H1 (cell line): ENCODE measurements around the gene PCIF1. TPM values are rescaled to one million over a fixed set of nuclear protein-coding genes. Genes with fewer than 3 reads are reported as not detected.
A peak's percentile ranks its signal among the peaks of the same experiment; 100 is the strongest.

Experiments used
- CTCF ChIA-PET: fragments of 300-600 bp; sonication (Branson Sonifier 250); formaldehyde crosslinking; loops from one replicate; lab custom pipeline; 2021; ENCODE audit not compliant: partially characterized antibody; lab: Charles Lee
- POLR2A ChIA-PET: fragments of 300-600 bp; sonication (Branson Sonifier 250); formaldehyde crosslinking; loops from one replicate; lab custom pipeline; 2021; ENCODE audit warnings: inconsistent platforms; ENCODE audit not compliant: partially characterized antibody; lab: Charles Lee
- DNase-seq, 2 experiments: peaks; one replicate each; pipeline versions ENCODE4 v3.0.0 to v3.0.0-alpha.2; 2010 to 2022; ENCODE audit warnings: low spot score in 2 of 2, low read depth in 1 of 2, mixed read lengths in 1 of 2
- FAIRE-seq: peaks from 2 replicates; lab custom pipeline; 2011; peaks lifted over from hg19 to GRCh38; lab: Jason Lieb, UNC
- H2AFZ ChIP-seq: 2 replicates; pipeline ENCODE4 v1.8.1; 2012; ENCODE audit warnings: low read length, inconsistent platforms
- H2AK5ac ChIP-seq: 2 replicates; pipeline ENCODE4 v1.6.1; 2013; ENCODE audit warnings: low read depth, low read length
- H2BK120ac ChIP-seq: replicated peaks from 2 replicates; pipeline ENCODE3; 2013; ENCODE audit warnings: low read depth, low read length, inconsistent platforms
- H2BK12ac ChIP-seq: 2 replicates; pipeline ENCODE4 v1.6.1; 2013; ENCODE audit warnings: low read depth, low read length
- H2BK15ac ChIP-seq: 2 replicates; pipeline ENCODE4 v1.6.1; 2013; ENCODE audit warnings: low read length
- H2BK20ac ChIP-seq: 2 replicates; pipeline ENCODE4 v1.6.1; 2013; ENCODE audit warnings: low read length
- H2BK5ac ChIP-seq: 2 replicates; pipeline ENCODE4 v1.6.1; 2013; ENCODE audit warnings: low read depth, low read length
- H3K14ac ChIP-seq: 2 replicates; pipeline ENCODE4 v1.6.1; 2013; ENCODE audit warnings: inconsistent platforms; ENCODE audit not compliant: insufficient read length
- H3K18ac ChIP-seq: 2 replicates; pipeline ENCODE4 v1.6.1; 2013; ENCODE audit warnings: low read length; ENCODE audit errors: extremely low read depth
- H3K23ac ChIP-seq: 2 replicates; pipeline ENCODE4 v1.6.1; 2013; ENCODE audit warnings: inconsistent platforms; ENCODE audit not compliant: insufficient read length
- H3K23me2 ChIP-seq: 2 replicates; pipeline ENCODE4 v1.6.1; 2013; ENCODE audit warnings: low read depth, low read length
- H3K27ac ChIP-seq: 2 replicates; pipeline ENCODE4 v1.6.1; 2011; ENCODE audit warnings: low read depth, low read length, inconsistent platforms
- H3K27me3 ChIP-seq, 4 experiments: replicated peaks in 1 of 4; 1 replicate in 1 of 4; 2 replicates in 3 of 4; pipeline versions ENCODE4 v1.6.1 to v1.8.1; 2011 to 2013; ENCODE audit warnings: low read length in 3 of 4, mild to moderate bottlenecking in 3 of 4, inconsistent platforms in 2 of 4, mixed read lengths in 2 of 4, moderate library complexity in 1 of 4; ENCODE audit not compliant: control insufficient read depth in 3 of 4, insufficient read depth in 3 of 4; ENCODE audit errors: extremely low read depth in 1 of 4
- H3K36me3 ChIP-seq, 4 experiments: 2 replicates each; pipeline versions ENCODE4 v1.6.1 to v1.8.1; 2011 to 2013; ENCODE audit warnings: mild to moderate bottlenecking in 4 of 4, low read length in 3 of 4, moderate library complexity in 2 of 4, control low read depth in 1 of 4, inconsistent platforms in 1 of 4; ENCODE audit not compliant: insufficient read depth in 4 of 4, control insufficient read depth in 2 of 4
- H3K4ac ChIP-seq: replicated peaks from 2 replicates; pipeline ENCODE3; 2013; ENCODE audit warnings: low read length, low read depth, mixed read lengths, inconsistent platforms; ENCODE audit not compliant: insufficient read length
- H3K4me1 ChIP-seq, 4 experiments: replicated peaks in 1 of 4; 1 replicate in 1 of 4; 2 replicates in 3 of 4; pipeline versions ENCODE4 v1.6.1 to v1.8.1; 2011 to 2013; ENCODE audit warnings: low read length in 3 of 4, inconsistent platforms in 2 of 4, mixed read lengths in 1 of 4; ENCODE audit not compliant: insufficient read depth in 4 of 4, control insufficient read depth in 3 of 4
- H3K4me2 ChIP-seq, 2 experiments: 2 replicates each; pipeline versions ENCODE4 v1.6.1 to v1.8.1; 2011 to 2013; ENCODE audit warnings: low read depth in 2 of 2, low read length in 2 of 2, control low read depth in 1 of 2, inconsistent platforms in 1 of 2, mild to moderate bottlenecking in 1 of 2; ENCODE audit not compliant: insufficient read depth in 1 of 2
- H3K4me3 ChIP-seq, 4 experiments: fragments of 200-600, 300-600 bp in 1 of 4; sonication (generic), shearing (Covaris generic), sonication (Bioruptor Twin) in 1 of 4; 2 replicates each; pipeline versions ENCODE4 v1.5.1 to v1.8.1; 2011 to 2016; ENCODE audit warnings: low read length in 4 of 4, low read depth in 3 of 4, control low read depth in 2 of 4, inconsistent platforms in 2 of 4, mild to moderate bottlenecking in 2 of 4, mixed read lengths in 1 of 4, moderate library complexity in 1 of 4; ENCODE audit not compliant: insufficient read depth in 2 of 4; ENCODE audit errors: extremely low read depth in 1 of 4
- H3K56ac ChIP-seq: replicated peaks from 2 replicates; pipeline ENCODE3; 2013; ENCODE audit warnings: low read depth, mild to moderate bottlenecking, mixed read lengths, low read length, inconsistent platforms; ENCODE audit not compliant: insufficient read length
- H3K79me1 ChIP-seq: 2 replicates; pipeline ENCODE4 v1.6.1; 2013; ENCODE audit warnings: low read depth, low read length, control low read depth
- H3K79me2 ChIP-seq, 2 experiments: 2 replicates each; pipeline versions ENCODE4 v1.6.1 to v1.8.1; 2012 to 2013; ENCODE audit warnings: low read length in 2 of 2, mild to moderate bottlenecking in 2 of 2, inconsistent platforms in 1 of 2; ENCODE audit not compliant: insufficient read depth in 2 of 2, control insufficient read depth in 1 of 2
- H3K9ac ChIP-seq, 4 experiments: replicated peaks in 1 of 4; 1 replicate in 1 of 4; 2 replicates in 3 of 4; pipeline versions ENCODE4 v1.6.1 to v1.8.1; 2011 to 2013; ENCODE audit warnings: low read depth in 3 of 4, low read length in 3 of 4, control low read depth in 2 of 4, mild to moderate bottlenecking in 2 of 4, moderate library complexity in 2 of 4, inconsistent platforms in 1 of 4; ENCODE audit errors: extremely low read depth in 1 of 4
- H3K9me3 ChIP-seq, 2 experiments: 2 replicates each; pipeline versions ENCODE4 v1.6.1 to v1.8.1; 2012 to 2013; ENCODE audit warnings: mild to moderate bottlenecking in 2 of 2, moderate library complexity in 2 of 2, control low read depth in 1 of 2, inconsistent platforms in 1 of 2, low read depth in 1 of 2, low read length in 1 of 2, mixed read lengths in 1 of 2; ENCODE audit not compliant: insufficient read depth in 2 of 2
- H4K20me1 ChIP-seq, 2 experiments: replicated peaks in 1 of 2; 2 replicates each; pipeline versions ENCODE3 to v1.8.1; 2011 to 2013; ENCODE audit warnings: inconsistent platforms in 2 of 2, low read length in 2 of 2, mild to moderate bottlenecking in 1 of 2; ENCODE audit not compliant: insufficient read depth in 2 of 2, control insufficient read depth in 1 of 2
- H4K5ac ChIP-seq: 2 replicates; pipeline ENCODE4 v1.6.1; 2013; ENCODE audit warnings: low read length, low read depth, mixed read lengths, inconsistent platforms; ENCODE audit not compliant: insufficient read length
- H4K8ac ChIP-seq: 2 replicates; pipeline ENCODE4 v1.8.0; 2013; ENCODE audit warnings: mild to moderate bottlenecking, moderate library complexity, low read length, inconsistent platforms; ENCODE audit not compliant: insufficient read depth; ENCODE audit errors: extremely low read depth
- H4K91ac ChIP-seq: replicated peaks from 2 replicates; pipeline ENCODE3; 2013; ENCODE audit warnings: low read length, mixed read lengths, inconsistent platforms; ENCODE audit not compliant: insufficient read length
- CBX8 ChIP-seq: fragments of 300-800, 300-1000 bp; sonication (generic); IDR thresholded peaks from 2 replicates; pipeline ENCODE4 v1.7.1; 2016; ENCODE audit warnings: low read depth, low read length, borderline replicate concordance
- JUN ChIP-seq: IDR thresholded peaks from 2 replicates; pipeline ENCODE4 v1.6.1; 2011; ENCODE audit warnings: low read depth, mild to moderate bottlenecking, improper control_type of control experiment, low read length
- POU5F1 ChIP-seq: IDR thresholded peaks from 2 replicates; pipeline ENCODE4 v1.6.1; 2011; ENCODE audit warnings: low read depth, mild to moderate bottlenecking, low read length, moderate library complexity
- SIN3A ChIP-seq, 2 experiments: IDR thresholded peaks in 1 of 2; conservative IDR thresholded peaks in 1 of 2; 2 replicates each; pipeline ENCODE4 v1.6.1; 2011 to 2012; ENCODE audit warnings: low read length in 2 of 2, improper control_type of control experiment in 1 of 2, low read depth in 1 of 2, mild to moderate bottlenecking in 1 of 2
- TAF1 ChIP-seq: IDR thresholded peaks from 2 replicates; pipeline ENCODE4 v1.6.1; 2011; ENCODE audit warnings: mild to moderate bottlenecking, low read depth, low read length
- TBP ChIP-seq: IDR thresholded peaks from 2 replicates; pipeline ENCODE4 v1.6.1; 2011; ENCODE audit warnings: low read depth, low read length, improper control_type of control experiment
- whole genome bisulfite sequencing, 2 experiments: shearing (Covaris generic) in 1 of 2; methylation state at CpG; one replicate each; pipeline versions ENCODE4 v1.1.6 to v1.1.7; 2013 to 2015; ENCODE audit warnings: low lambda C conversion rate in 2 of 2, mixed read lengths in 2 of 2, inconsistent platforms in 1 of 2, low coverage in 1 of 2, missing lambda C conversion rate in 1 of 2; ENCODE audit not compliant: insufficient replicate concordance in 2 of 2, insufficient coverage in 1 of 2, insufficient read length in 1 of 2; ENCODE audit errors: extremely low coverage in 1 of 2, missing lambda C conversion rate in 1 of 2; 5-methylcytosine and 5-hydroxymethylcytosine counted together
- polyA plus RNA-seq, 7 experiments: library from polyadenylated mRNA; depleted of rRNA in 3 of 7; stranded (reverse) in 5 of 7; unstranded in 2 of 7; fragments of >200 nt in 5 of 7; fragments of 200-250 nt in 2 of 7; gene quantifications; 1 replicate in 5 of 7; 2 replicates in 1 of 7; 4 replicates in 1 of 7; pipeline versions ENCODE4 v1.2.1 to v1.2.3, GENCODE V29; 2011 to 2013; ENCODE audit warnings: missing spikeins in 2 of 7, mixed read lengths in 2 of 7
- total RNA-seq: library from RNA; stranded (reverse); fragmentation: NEBNext Ultra II Directional; extraction: Animal tissue kit (Norgen Biotek cat#: 25700); gene quantifications from 2 replicates; pipeline ENCODE4 v1.2.1, GENCODE V29; 2021
- TF ChIP-seq, protein P1 (sequence below): IDR thresholded peaks from 2 replicates; pipeline ENCODE4 v1.6.1; 2012; ENCODE audit warnings: inconsistent platforms
- TF ChIP-seq, protein P2 (sequence below): IDR thresholded peaks from 2 replicates; pipeline ENCODE4 v1.6.1; 2012; ENCODE audit warnings: inconsistent platforms

PCIF1 gene
- total and polyA plus RNA-seq, 2 of the 8 experiments (the other 6 are each of a cell fraction or from before 2014, with no cell fraction given): 30.3 to 30.6 TPM

DNA sequence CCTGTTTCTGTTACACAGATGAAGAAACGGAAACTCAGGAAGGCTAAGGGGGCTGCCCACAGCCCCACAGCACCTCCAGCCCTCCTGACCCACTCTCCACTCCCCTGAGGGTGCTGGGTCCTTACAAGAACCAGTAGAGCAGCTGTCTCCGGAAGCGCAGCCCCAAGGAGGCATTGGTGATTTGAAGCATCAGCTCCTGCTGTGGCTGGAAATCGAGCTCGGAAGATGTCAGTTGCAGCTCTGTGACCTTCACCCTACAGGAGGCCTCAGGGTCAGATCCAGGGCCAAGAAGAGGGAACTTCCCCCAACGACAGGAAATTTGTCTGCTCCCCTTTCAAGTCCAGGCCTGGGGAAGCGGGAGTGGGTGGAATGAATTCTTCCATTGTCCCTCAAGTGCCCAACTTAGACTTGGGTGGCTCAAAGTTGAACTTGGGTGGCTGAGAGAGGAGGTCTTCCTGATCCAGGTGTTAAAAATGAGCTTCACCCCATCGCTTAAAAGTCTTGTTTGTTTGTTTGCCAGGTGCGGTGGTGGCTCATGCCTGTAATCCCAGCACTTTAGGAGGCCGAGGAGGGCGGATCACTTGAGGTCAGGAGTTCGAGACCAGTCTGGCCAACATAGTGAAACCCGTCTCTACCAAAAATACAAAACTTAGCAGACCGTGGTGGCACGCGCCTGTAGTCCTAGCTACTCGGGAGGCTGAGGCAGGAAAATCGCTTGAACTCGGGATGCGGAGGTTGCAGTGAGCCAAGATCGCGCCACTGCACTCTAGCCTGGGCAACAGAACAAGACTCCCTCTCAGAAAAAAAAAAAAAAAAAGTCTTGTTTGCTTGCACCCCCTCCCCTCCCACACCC lies 24.4 kb upstream of the PCIF1 start:
- Histone ChIP-seq H4K91ac (no peak overlapping the region), H3K18ac (no peak overlapping the region), H3K79me2 (0 out of 4 replicates have a peak, but pooled peaks cover 0 to 3% of the 10 kb centered on the region in 2 experiments), H2BK20ac (no peak overlapping the region), H4K5ac (no peak overlapping the region), H3K36me3 (peaks cover 6 to 34% (median 26%) of the 10 kb centered on the region in 4 experiments; a peak in 7 of 8 replicates), H4K20me1 (peaks cover 2 to 12% of the 10 kb centered on the region in 2 experiments), H3K14ac (no peak overlapping the region), H3K23ac (no peak overlapping the region), H3K27me3 (no peaks in the 10 kb centered on the region), H3K56ac (no peak overlapping the region), H3K4me2 (peak overlapping the region; percentile 28 to 90; a peak in 3 of 4 replicates), H3K4me3 (peak overlapping the region in 3 of 4 experiments; percentile 23 to 39 (median 26); a peak in 5 of 8 replicates), H2BK12ac (no peak overlapping the region), H3K27ac (no peak overlapping the region), H4K8ac (no peak overlapping the region), H2AFZ (no peak overlapping the region), H2BK120ac (no peak overlapping the region), H3K4ac (no peak overlapping the region), H3K79me1 (no peaks in the 10 kb centered on the region; the same call in 1 of the 2 replicates), H2BK15ac (no peak overlapping the region), H3K9me3 (no peaks in the 10 kb centered on the region), H3K4me1 (peaks cover 0 to 2% (median 0%) of the 10 kb centered on the region in 4 experiments; a peak in 3 of 7 replicates), H2BK5ac (no peak overlapping the region), H2AK5ac (no peak overlapping the region), H3K23me2 (peaks cover 11% of the 10 kb centered on the region; the same call in 1 of the 2 replicates), H3K9ac (no peak overlapping the region)
- no peak for TF ChIP-seq SIN3A (conservative IDR thresholded peaks at IDR 0.05 in 1 of 2, IDR thresholded peaks at IDR 0.05 in 1 of 2; ENCODE audit: low read depth in 1 of 2, low read length in 2 of 2)
- no peak for TF ChIP-seq TBP
- no peak for TF ChIP-seq CBX8
- no peak for TF ChIP-seq TAF1
- TF ChIP-seq, protein P1, sequence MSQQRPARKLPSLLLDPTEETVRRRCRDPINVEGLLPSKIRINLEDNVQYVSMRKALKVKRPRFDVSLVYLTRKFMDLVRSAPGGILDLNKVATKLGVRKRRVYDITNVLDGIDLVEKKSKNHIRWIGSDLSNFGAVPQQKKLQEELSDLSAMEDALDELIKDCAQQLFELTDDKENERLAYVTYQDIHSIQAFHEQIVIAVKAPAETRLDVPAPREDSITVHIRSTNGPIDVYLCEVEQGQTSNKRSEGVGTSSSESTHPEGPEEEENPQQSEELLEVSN: no peak
- no peak for TF ChIP-seq JUN
- TF ChIP-seq, protein P2, sequence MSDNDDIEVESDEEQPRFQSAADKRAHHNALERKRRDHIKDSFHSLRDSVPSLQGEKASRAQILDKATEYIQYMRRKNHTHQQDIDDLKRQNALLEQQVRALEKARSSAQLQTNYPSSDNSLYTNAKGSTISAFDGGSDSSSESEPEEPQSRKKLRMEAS: no peak
- TF ChIP-seq POU5F1: no peak
- 90% methylated on average over 21 of the region's 22 CpGs; no CpG with 5 or more reads in 1 of the 2 experiments for WGBS, 2 experiments
- FAIRE-seq (no peak), DNase-seq (no peak)
- ChIA-PET POLR2A (interaction anchor here (0.6 to 9.2 kb wide), 13 partner anchors 8 to 97 kb away, joined by 3 to 172 read pairs (median 7); partner anchors contain the start of genes CTSA, NEURL2, PCIF1 and ZSWIM1), CTCF (interaction anchor here (0.6 to 2.6 kb wide), 11 partner anchors 10 to 96 kb away, joined by 3 to 12 read pairs (median 4); partner anchors contain the start of genes CTSA and PCIF1)
